Measurements from ENCODE around the gene WNT10A. TPM values are rescaled to one million over a fixed set of nuclear protein-coding genes. Genes with fewer than 3 reads are reported as not detected.

Gene WNT10A
- total and polyA plus RNA-seq, 10 of the 15 experiments (the other 5 are each of a cell fraction or from before 2014, with no cell fraction given): 0.61 to 45.0 (median 6.9) TPM

DNA sequence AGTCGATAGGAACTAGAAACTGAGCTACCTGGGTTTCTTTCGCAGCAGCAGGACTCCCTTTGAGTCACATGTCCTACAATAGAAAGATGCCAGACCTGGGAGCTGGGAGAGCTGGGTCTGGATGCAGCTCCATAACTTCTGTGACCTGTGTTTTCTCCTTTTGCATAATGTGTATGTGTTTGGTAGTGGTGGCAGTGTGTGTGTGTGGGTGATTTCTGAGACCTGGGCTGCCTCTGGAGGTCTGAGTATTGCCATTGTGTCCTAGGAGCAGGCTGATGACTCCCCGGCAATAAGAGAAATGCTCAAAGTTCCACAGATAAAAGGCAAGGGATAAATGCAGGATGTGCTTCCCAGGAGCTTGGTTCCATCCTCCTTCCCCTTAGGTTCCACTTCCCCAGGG lies 6.4 kb downstream of the WNT10A start:
- intact Hi-C loops (cut with micrococcal nuclease; ENCODE audit: unreplicated experiment) (no loop called here), in situ Hi-C loops (cut with MboI) (no loop called here)
- ChIA-PET SMC1A (ENCODE audit: uncharacterized antibody, unreplicated experiment) (interaction anchor here (0.8 to 15.8 kb wide), 6 partner anchors 9 to 270 kb away, joined by 3 to 780 read pairs (median 4); no protein-coding TSS in a partner anchor), CTCF (interaction anchor here (0.6 to 21.9 kb wide), 5 partner anchors 9 to 827 kb away, joined by 3 to 1364 read pairs (median 5); no protein-coding TSS in a partner anchor), POLR2A (interaction anchor here (0.5 to 4.6 kb wide), 6 partner anchors 8 to 501 kb away, joined by 3 to 154 read pairs (median 5); partner anchors contain the start of gene TUBA4A), RAD21 (ENCODE audit: unreplicated experiment) (interaction anchor here (1.5 to 16.0 kb wide), 4 partner anchors 8 to 23 kb away, joined by 5 to 871 read pairs (median 26); no protein-coding TSS in a partner anchor)
- Histone ChIP-seq H4K20me1 (ENCODE audit: control insufficient read depth, insufficient read depth) (no peaks in the 10 kb centered on the region), H3K9me3 (replicated peaks; ENCODE audit: control insufficient read depth, insufficient read depth, low read length) (no peaks in the 10 kb centered on the region), H3K36me3 (ENCODE audit: control insufficient read depth in 2 of 2, insufficient read depth in 2 of 2, low read length in 1 of 2) (peaks cover 0 to 17% of the 10 kb centered on the region in 2 experiments; a peak in 3 of 4 replicates), H3K4me3 (peak overlapping the region; percentile 35; the same call in 1 of the 2 replicates), H3K4me2 (ENCODE audit: control insufficient read depth, insufficient read depth) (peak overlapping the region; percentile 68), H3K27me3 (replicated peaks in 1 of 2; ENCODE audit: control insufficient read depth in 2 of 2, insufficient read depth in 2 of 2, low read length in 1 of 2) (no peaks in the 10 kb centered on the region), H3K79me2 (ENCODE audit: control insufficient read depth, insufficient read depth, low read length) (peaks cover 45% of the 10 kb centered on the region), H2AFZ (ENCODE audit: control insufficient read depth, low read depth, low read length) (no peak overlapping the region), H3K4me1 (ENCODE audit: control insufficient read depth, insufficient read depth, low read length) (peaks cover 51% of the 10 kb centered on the region), H3K27ac (ENCODE audit: control insufficient read depth, insufficient read depth) (peak overlapping the region; percentile 86), H3K9ac (ENCODE audit: control insufficient read depth, insufficient read depth, low read length) (peak overlapping the region; percentile 56)
- DNase-seq (ENCODE audit: low read depth, low spot score) (no peak), FAIRE-seq (no peak), ATAC-seq (no peak)
- TF ChIP-seq, protein P1, sequence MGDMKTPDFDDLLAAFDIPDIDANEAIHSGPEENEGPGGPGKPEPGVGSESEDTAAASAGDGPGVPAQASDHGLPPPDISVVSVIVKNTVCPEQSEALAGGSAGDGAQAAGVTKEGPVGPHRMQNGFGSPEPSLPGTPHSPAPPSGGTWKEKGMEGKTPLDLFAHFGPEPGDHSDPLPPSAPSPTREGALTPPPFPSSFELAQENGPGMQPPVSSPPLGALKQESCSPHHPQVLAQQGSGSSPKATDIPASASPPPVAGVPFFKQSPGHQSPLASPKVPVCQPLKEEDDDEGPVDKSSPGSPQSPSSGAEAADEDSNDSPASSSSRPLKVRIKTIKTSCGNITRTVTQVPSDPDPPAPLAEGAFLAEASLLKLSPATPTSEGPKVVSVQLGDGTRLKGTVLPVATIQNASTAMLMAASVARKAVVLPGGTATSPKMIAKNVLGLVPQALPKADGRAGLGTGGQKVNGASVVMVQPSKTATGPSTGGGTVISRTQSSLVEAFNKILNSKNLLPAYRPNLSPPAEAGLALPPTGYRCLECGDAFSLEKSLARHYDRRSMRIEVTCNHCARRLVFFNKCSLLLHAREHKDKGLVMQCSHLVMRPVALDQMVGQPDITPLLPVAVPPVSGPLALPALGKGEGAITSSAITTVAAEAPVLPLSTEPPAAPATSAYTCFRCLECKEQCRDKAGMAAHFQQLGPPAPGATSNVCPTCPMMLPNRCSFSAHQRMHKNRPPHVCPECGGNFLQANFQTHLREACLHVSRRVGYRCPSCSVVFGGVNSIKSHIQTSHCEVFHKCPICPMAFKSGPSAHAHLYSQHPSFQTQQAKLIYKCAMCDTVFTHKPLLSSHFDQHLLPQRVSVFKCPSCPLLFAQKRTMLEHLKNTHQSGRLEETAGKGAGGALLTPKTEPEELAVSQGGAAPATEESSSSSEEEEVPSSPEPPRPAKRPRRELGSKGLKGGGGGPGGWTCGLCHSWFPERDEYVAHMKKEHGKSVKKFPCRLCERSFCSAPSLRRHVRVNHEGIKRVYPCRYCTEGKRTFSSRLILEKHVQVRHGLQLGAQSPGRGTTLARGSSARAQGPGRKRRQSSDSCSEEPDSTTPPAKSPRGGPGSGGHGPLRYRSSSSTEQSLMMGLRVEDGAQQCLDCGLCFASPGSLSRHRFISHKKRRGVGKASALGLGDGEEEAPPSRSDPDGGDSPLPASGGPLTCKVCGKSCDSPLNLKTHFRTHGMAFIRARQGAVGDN (IDR thresholded peaks at IDR 0.05): no peak
- TF ChIP-seq BRCA1 (IDR thresholded peaks at IDR 0.05; ENCODE audit: low read depth, low read length) (no peak), MXI1 (IDR thresholded peaks at IDR 0.05; ENCODE audit: low read depth, low read length) (peak; percentile 5; the same call in 1 of the 2 replicates)
- TF ChIP-seq, protein P2, sequence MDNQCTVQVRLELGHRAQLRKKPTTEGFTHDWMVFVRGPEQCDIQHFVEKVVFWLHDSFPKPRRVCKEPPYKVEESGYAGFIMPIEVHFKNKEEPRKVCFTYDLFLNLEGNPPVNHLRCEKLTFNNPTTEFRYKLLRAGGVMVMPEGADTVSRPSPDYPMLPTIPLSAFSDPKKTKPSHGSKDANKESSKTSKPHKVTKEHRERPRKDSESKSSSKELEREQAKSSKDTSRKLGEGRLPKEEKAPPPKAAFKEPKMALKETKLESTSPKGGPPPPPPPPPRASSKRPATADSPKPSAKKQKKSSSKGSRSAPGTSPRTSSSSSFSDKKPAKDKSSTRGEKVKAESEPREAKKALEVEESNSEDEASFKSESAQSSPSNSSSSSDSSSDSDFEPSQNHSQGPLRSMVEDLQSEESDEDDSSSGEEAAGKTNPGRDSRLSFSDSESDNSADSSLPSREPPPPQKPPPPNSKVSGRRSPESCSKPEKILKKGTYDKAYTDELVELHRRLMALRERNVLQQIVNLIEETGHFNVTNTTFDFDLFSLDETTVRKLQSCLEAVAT (IDR thresholded peaks at IDR 0.05): peak; percentile 18; the same call in 1 of the 2 replicates
- 91% methylated on average over 3 of the region's 3 CpGs for whole genome bisulfite sequencing (ENCODE audit: insufficient coverage, insufficient replicate concordance, low lambda C conversion rate, missing lambda C conversion rate)
- BruUV-seq (replicated peaks): no TSS peak

Data from GM12878 (cell line).